Measurements from ENCODE around the gene FETUB.
"Not testable (repeated sequence)": the region's sequence is repeated elsewhere in the genome, so short reads cannot be mapped to it uniquely, and the experiment has no call there.

The FETUB gene

DNA sequence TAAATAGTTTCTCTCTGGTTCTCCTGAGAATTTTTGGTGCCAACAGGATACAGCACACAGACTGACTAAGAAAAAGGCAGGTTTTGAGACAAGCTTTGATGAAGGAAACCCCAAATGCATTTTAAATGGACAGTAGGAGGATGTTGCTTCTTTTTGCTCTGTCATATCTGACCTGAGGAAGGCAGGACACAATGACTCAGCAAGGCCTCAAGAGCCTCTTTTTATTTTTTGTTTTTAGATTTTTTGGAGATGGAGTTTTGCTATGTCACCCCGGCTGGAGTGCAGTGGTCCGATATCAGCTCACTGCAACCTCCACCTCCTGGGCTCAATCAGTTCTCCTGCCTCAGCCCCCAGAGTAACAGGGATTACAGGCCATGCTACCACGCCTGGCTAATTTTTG lies 60.1 kb downstream of the FETUB start:
- ATAC-seq (peak; percentile 85), DNase-seq (ENCODE audit: low spot score in 2 of 2) (no peak)
- H3K9me3 Mint-ChIP-seq, result no peaks in the 10 kb centered on the region
- H3K4me1 Mint-ChIP-seq, result no peaks in the 10 kb centered on the region
- no peaks in the 10 kb centered on the region for H3K36me3 Mint-ChIP-seq
- H3K27ac Mint-ChIP-seq, result no peak overlapping the region
- no peak overlapping the region for H3K4me3 Mint-ChIP-seq

DNA sequence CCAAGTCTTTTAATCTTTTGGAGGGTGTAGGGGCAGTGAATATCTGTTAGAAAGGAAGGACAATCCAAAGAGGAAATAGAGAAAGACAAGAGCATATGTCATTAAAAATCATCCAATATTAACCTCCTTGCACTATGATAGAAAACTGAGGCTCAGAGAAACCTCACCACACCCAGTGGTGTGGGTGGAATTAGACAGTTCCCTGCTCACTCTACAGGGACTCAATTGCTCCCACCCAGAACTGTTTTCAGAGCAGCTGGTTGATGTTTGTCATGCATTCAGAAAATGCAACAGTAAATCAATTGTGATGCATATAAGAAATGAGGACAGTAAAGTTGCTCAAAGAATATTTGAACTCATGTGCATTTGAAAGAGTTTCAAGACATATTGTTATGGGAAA lies 62.3 kb downstream of the FETUB start:
- not testable (repeated sequence) for H3K36me3 Mint-ChIP-seq; H3K27ac Mint-ChIP-seq; H3K9me3 Mint-ChIP-seq; ATAC-seq; H3K4me3 Mint-ChIP-seq; DNase-seq (ENCODE audit: low spot score in 2 of 2)
- peaks cover 14% of the 10 kb centered on the region for H3K4me1 Mint-ChIP-seq
